Activated T-cell treated with anti-CD3 and anti-CD28 coated beads for 48 hours (primary cell): Measurements from ENCODE around the gene HOXC6.

Source experiments
- DNase-seq: peaks from one replicate; pipeline ENCODE4 v3.0.0-alpha.2; 2020; ENCODE audit warnings: low read depth

HOXC6 gene

DNA sequence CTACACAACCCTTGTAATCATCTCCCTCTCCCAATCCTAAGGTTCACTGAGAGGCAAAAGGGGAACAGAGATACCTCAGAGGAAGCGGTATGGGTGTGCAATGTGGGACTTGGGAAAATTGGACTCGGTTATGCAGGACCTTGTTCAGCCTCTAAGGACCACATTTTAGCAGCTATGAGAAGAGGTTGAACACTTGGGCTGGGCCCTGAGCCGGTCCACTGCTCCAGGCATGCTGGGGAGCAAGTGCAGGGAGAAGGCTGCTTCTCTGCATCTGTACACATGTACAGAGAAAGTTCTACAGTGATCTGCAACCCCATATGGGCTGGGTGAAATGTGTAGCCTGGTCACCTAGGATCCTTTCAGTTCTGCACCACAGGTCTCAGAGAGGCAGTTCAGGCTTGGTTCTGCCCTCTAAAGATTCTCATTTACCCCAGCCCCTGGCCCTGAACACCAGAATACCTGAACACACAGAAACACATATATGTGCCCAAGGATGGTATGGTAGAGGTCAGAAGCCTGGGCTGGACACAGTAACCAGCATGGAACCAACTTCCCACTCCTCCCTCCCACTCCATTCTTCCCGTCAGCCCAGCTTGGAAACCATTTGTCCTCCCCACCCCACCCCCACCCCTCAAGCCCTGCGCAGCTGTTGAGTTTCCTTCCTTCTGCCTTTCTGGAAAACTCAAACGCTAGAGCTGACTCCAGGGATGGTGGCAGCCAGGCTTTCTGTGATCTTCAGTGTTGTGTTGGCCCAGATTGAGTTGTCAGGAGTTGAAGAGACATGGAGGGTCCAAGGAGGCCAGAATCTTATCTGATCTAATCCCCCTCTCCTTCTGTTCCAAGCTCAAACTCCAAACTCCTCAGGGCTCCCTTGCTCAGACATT, 15.0 kb downstream of the HOXC6 start:
- no peak for DNase-seq

DNA sequence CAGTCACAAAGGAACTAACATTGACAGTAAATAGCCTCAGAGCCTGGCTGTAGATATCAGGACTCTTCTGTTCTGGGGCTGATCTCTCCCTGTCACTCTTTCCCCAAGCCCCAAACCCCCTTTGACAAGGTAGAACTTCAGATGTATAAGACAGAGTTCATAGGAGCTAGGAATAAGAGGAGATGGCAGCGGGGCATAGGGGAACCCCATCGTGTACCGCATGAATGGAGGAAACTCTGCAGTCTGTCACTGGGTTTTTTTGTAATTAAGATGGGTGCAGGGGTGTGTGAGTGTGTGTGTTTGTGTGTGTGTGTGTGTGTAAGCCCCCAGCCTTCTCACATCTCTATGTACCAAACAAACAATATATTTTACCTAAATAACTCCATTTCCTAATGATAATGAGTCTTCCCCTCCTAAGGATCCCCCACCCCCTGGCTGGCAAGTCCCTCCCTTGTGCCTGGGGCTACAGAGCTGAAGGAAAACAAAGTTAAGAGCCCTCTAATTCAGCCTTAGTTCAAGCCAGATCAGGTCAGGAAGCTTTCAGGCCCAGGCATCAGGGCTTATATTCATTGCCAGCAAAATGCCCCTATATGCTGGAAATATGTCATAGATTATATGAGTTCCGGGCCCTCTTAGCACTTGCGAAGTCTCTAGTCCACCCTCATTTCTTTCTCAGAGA, 16.3 kb downstream of the HOXC6 start:
- no peak for DNase-seq

DNA sequence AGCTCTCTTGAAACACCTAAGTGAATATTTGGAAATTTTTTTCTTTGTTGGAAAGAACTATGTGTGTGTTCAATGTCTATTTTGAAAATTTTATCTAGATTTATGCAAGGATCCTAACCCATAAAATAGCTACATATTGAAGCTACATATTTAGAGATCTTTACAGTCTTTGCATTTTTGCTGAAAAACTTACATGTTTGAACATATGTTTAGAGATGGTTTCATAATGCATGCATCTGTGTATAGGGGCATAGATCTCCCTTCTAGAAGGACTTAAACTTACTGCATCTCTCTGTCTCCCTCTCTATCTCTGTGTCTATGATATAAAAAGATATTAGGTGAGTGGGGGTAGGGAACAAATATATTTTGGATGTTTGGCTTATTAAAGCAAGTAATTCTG, 17.2 kb downstream of the HOXC6 start:
- DNase-seq, result no peak

DNA sequence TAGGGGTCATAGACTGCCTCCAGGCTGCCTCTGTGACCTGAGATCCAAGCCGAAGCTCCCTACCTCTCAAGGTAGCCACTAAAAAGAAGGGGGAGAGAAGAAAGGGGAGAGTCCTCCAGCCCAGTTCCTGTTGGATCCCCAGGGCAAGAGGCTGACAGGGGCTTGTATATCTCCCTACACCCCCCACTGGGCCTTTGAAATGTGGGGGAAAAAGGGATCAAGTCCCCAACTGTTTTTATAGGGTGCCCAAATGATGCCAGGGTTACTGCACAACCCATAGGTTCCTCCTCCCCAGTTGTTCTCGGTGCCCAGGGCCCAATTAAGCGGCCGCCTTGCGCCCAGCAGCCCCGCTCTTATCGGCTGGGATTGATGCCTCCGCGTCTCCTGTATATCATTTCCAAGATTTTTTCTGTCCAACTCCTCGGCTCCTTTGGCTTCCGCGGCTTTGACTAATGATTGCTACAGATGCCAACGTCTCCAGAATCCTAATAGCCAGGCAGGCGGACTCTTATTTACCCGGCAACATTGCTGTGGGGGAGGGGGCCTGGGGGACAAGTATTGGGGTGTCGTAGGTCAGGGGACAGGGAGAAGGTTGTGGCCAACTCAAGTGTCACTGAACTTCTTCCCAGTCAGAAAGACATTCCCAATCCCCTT, 17.8 kb downstream of the HOXC6 start:
- no peak for DNase-seq

DNA sequence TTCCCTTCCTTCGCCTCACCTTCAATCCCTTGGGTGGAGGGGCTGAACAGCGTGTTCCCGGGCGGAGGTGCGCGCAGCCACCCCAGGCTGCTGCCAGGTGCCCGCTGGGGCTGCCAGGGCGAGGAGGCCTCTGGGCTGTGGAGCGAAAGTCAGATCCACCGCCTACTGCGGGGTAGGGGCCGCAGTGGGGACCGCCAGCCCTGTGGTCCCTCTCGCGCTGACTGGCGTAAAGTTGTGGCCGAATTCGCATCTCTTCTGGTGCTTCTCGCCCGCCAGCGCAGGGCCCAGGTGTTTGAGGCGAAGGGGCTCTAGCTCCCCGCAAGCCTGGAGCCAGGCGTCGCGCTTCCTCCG, 18.5 kb downstream of the HOXC6 start:
- DNase-seq, result no peak

DNA sequence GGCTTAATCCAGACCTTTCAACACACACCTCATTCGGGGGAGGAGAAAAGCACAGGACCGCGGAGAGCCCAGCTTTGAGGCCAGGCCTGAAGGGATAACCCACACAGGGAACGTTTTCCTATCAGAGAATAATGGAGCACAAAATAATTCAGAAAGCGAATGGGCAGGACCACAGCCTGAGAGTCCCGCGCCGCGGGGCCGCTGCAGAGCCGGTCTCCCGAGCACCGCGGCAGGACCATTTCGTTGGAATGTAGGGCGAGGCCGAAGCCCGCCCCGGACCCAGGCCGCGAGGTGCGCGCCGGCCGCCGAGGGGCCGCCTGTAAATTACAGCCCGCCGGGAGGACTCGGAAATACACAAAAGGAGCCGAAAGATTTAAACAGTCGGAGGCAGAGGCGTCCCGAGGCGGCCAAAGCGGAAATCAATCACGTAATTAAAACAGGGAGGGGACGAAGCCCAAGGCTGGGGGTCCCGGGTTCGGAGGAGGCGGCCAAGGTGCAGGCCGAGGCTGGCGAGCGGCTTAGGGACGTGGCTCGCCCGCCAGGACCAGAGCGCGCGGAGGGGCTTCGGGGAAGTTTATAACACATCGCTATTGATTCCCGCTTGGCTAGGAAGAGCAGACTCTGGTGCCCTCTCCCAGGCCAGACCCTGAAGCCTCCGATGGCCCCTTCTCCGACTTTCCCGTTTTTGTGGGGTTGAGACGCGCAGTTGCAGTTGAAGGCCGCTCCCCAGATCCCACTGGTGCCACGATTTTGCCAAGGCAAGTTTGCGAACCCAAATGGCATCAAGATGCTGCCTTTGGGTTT, 19.1 kb downstream of the HOXC6 start:
- no peak for DNase-seq

DNA sequence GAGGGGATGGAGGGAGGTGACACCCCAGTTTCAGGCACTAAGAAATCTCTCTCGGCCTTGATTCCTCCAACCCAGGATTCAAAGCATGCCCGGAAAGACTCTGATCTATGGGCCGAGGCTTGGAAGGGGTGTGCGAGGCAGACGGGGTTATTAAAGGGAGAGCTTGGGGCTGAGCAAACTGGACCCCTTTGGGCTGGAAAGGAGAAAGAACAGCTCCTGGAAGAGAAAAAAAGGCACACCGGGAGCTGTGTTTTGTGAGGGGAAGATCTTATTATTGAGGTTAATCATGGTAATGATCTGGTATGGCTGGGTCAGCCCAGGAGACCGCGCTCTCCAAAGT, 19.7 kb downstream of the HOXC6 start:
- DNase-seq, result no peak

DNA sequence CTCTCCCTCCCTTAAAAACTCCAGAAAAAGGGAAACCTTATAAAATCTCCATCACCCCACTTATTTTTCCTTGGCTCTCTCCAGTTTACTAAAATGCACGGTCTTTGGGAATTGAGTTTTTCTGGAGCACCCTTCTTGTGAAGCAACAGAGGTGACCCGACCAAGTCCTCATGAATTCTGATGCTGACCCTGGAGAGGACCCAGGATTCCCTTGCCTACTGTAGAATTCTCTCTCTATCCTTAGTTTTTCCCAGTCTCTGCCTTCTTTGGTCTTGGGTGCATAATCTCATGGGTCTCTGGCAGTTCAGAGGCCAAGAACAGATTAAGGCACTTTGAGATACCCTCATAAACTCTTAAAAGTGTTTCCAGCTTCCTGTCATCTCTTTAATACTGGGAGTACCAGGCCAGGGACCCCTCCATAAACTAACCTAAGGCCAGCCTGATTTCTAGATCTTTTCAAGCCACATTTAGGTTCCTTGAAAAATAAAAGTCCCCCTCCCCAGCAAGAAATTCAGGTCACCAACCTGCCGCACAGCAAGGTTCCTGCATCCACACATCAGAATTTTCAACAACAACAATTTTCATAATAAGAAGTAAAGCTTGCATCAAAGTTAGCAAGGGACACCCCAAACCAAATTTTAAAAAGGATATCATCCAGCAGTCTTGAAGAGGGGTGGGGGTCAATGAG, 20.3 kb downstream of the HOXC6 start:
- DNase-seq, result no peak

DNA sequence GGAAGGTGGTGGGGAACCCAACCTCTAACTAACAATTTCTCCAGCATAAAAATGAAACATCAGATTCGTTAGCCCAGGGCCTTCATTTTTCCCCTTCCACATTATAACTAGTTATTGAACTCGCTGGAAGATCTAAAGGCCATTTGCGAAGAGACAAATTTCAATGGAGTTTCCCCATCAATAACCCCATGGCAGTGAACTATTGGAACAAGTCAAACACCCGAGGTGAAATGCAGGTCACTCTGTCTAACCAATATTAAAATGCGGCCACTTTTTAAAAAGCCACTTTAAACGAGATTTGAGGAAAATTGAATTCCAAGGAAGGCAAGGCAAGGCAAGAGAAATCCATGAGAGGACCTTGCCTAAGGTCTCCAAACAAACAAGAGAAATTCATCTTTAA, 20.9 kb downstream of the HOXC6 start:
- no peak for DNase-seq

DNA sequence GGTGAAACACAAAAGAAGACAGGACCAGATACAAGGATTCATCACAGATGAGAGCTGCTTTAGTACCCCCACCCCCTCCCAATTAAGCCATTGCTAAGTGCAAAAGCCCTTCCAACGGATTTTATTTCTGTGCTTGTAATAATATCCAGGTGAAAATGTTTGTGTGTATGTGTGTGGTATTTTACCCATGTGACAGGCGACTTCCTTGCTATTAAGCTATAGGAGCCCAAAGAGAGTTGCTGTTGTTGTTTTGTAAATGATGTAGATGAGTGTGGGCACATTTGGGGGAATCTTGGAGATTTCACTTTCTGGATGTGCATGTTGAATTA, 22.2 kb downstream of the HOXC6 start:
- no peak for DNase-seq

DNA sequence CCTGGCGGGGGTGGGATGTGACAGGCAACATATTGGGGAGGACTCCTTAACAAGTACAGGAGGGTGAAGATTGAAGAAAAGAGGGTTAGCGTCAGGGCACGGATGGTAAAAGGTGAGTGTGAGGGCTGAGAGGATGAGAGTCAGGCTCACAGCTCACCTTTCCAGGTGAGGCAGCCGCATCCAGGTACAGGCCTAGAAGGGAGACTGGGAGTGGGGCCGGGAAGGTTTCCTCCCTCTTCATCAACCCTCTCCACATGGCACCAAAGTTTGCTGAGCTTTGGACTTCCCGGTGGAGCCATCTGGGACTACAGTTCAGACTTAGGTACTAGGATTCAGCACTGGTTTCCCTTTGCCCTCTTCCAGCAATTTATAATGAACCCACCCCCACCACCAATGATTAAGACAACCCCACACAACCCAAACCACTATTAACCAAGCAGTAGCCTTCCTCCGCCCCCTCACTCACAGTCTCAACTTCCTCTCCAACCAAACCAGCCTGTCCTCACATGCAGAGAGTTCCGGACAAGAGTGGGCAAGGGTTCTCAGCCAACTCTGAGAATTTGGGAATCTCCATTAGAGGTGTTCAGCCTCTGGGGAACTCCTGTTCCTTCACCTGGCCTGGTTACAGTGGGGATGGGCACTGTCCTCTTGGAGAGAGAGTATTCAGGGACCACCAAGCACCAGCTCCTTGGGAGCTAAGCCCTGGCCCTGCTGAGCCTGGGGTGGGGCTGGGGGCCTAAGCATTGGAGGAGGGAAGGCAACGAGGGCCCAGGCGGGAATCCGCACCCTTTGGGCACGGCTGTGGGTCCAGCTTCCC, 23.0 kb downstream of the HOXC6 start:
- no peak for DNase-seq

DNA sequence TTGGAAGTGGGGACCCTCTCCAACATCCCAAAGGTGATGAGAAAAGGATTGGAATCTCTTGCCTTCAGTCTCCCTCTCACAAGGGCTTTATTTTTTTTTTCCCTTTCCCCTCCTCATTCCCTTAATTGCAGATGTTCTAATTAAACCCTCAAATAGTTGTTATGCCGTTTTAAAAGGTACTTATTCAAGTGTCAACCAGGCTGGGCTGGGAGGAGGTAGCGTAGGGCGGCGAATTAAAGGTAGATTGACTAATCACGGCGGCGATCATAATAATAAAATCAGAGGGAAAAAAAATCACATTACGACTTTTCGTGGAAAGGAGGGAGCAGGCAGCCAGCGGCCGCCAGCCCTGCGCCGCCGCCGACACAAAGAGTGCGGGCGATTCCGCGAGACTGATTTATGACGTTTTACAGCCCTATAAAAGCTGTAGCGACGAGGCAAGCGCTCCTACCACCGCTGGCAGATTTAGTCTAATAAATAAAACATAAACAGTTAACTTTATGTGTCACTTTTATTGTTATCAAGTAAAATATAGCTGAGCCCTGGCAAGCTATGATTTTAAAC, 23.7 kb downstream of the HOXC6 start:
- DNase-seq, result no peak

DNA sequence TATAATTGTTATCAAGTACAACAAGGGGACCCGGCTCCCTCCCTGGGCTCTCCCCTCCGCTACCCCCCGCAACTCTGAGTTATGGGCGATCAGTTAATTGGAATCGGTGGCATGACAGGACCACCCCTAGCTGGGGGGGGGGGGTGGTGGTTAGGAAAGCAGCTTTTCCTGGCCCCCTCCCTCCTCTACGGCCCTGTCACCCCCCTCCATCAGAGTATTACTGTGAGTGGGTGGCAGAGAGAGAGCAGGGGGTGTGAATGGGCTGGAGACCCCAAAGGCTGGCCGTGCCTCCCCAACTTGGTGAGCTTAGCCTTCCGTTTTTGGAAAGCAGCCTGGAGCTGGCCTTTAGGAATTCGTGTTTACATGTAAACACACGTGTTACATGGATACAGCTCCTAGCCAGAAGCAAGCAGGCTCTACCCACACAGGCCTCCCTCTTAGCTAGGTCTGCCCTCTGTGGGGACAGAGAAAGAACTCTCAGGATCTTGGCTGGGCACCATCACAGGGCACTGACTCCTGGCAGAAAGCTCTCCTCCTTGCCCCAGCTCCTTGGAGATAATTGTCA, 24.3 kb downstream of the HOXC6 start:
- no peak for DNase-seq

DNA sequence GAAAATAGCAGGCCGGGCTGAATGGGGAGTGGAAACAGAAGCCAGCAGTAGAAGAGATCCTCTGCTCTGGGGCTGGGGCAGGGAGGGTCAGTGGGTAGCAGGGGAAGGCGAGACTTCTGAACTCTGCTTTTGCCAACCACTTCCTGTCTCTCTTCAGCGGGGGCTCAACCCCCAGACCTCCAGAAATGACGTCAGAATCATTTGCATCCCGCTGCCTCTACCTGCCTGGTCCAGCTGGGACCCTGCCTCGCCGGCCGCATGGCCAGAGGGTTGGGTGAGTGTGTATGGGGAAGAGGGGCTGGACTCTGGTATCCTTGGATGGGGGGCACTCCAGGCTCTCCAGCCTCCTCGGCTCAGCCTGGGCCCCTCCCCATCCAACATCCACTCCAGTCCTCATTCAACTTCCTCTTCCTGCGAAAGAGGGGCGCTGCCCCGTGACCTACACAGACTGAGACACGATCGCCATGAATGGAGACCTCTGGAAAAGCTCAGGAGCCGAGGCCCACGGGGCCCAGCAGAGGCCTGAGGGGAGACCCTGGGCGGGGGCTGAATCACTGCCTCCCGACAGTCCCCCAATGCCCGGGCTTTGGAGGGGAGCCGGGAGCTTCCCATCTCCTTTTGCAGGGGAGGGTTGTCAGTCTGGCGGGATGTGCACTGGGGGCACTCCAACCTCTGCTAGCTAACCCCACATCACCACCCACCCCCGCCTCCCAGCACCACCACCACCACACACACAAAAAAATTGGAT, 24.9 kb downstream of the HOXC6 start:
- no peak for DNase-seq

DNA sequence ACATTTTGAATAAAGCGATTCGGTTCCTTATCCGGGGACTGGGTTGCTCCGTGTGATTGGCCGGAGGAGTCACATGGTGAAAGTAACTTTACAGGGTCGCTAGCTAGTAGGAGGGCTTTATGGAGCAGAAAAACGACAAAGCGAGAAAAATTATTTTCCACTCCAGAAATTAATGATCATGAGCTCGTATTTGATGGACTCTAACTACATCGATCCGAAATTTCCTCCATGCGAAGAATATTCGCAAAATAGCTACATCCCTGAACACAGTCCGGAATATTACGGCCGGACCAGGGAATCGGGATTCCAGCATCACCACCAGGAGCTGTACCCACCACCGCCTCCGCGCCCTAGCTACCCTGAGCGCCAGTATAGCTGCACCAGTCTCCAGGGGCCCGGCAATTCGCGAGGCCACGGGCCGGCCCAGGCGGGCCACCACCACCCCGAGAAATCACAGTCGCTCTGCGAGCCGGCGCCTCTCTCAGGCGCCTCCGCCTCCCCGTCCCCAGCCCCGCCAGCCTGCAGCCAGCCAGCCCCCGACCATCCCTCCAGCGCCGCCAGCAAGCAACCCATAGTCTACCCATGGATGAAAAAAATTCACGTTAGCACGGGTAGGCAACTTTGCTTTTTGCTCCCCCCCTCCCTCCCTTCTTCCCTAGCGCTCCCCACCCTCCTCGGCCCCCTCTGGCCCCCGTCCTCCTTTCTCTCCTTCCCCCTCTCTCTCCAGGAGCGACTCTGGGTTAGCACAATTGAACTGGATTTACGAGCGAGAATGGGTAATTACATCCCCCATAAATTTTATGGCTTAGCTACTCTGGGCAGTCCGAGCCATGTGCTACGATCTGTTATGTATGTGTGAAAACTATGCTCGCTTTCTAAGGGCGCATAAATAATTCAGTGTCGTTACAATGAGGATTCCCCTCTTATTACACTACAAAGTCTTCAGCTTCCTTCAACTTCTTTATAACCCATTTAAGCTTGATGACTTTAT, 25.8 kb downstream of the HOXC6 start, which contains the start of gene HOXC4:
TSS of gene HOXC4 (plus strand) at position 85 of the 991 bp plus-strand sequence. CDS start at position 173, 88 bp downstream.
- no peak for DNase-seq

DNA sequence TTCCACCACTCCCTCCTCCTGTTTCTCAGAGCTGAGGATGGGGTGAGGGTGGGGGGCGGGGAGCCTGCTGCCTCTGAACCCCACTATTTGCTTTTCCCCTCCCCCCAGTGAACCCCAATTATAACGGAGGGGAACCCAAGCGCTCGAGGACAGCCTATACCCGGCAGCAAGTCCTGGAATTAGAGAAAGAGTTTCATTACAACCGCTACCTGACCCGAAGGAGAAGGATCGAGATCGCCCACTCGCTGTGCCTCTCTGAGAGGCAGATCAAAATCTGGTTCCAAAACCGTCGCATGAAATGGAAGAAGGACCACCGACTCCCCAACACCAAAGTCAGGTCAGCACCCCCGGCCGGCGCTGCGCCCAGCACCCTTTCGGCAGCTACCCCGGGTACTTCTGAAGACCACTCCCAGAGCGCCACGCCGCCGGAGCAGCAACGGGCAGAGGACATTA, 26.5 kb downstream of the HOXC6 start:
- DNase-seq, result no peak

DNA sequence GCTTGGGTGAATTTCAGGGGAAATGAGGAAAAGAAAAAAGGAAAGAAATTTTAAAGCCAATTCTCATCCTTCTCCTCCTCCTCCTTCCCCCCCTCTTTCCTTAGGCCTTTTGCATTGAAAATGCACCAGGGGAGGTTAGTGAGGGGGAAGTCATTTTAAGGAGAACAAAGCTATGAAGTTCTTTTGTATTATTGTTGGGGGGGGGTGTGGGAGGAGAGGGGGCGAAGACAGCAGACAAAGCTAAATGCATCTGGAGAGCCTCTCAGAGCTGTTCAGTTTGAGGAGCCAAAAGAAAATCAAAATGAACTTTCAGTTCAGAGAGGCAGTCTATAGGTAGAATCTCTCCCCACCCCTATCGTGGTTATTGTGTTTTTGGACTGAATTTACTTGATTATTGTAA, 27.3 kb downstream of the HOXC6 start:
- DNase-seq, result no peak

DNA sequence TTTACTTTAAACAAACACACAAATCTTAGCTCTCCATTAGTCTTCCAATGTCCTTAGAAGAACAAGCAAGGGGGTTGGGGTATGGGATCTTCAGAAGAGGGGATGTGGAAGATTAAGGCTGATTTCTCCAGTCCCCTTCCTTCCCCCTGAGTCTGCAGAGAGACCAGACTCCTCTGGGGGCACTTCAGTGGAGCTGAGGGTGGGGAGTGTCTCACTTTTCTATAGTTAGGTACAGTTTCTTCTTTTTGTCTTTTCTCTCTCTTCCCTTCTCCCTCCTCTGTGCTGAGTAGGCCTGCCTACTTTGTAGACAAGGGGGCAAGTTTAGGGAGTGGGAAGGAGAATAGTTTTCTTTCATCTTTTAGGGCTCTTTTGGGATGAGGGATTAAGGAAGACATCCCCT, 27.9 kb downstream of the HOXC6 start:
- no peak for DNase-seq
